Stomach (tissue), 9 donors: ENCODE data around the gene OGDH. TPM values are rescaled to one million over a fixed set of nuclear protein-coding genes. Genes with fewer than 3 reads are reported as not detected.

Experiments
- DNase-seq, 2 donors: peaks; one replicate each; pipeline versions ENCODE4 v3.0.0 to v3.0.0-alpha.2; 2013 to 2019
- H3K27ac ChIP-seq, 5 donors: fragments of 200-600 bp in 4 of 5; sonication (generic) in 4 of 5; one replicate each; pipeline ENCODE4 v1.5.1; 2013 to 2019; ENCODE audit warnings: mild to moderate bottlenecking in 1 of 5, moderate library complexity in 1 of 5
- H3K27me3 ChIP-seq, 3 donors: fragments of 200-600 bp; sonication (generic); one replicate each; pipeline ENCODE4 v1.5.1; 2017 to 2019; ENCODE audit warnings: mixed run types in 1 of 3
- H3K36me3 ChIP-seq, 4 donors: fragments of 200-600 bp; sonication (generic); 1 replicate in 3 of 4; 2 replicates in 1 of 4; pipeline ENCODE4 v1.5.1; 2016 to 2019
- H3K4me1 ChIP-seq, 4 donors: fragments of 200-600 bp; sonication (generic); one replicate each; pipeline ENCODE4 v1.5.1; 2016 to 2019
- H3K4me3 ChIP-seq, 4 donors: fragments of 200-600 bp; sonication (generic) in 3 of 4; one replicate each; pipeline ENCODE4 v1.5.1; 2016 to 2019; ENCODE audit warnings: mild to moderate bottlenecking in 1 of 4
- H3K9me3 ChIP-seq, 4 donors: fragments of 200-600 bp; sonication (generic); one replicate each; pipeline ENCODE4 v1.5.1; 2016 to 2019
- EP300 ChIP-seq: sonication (generic); formaldehyde crosslinking; IDR thresholded peaks from one replicate; pipeline ENCODE4 v1.6.1; 2017; ENCODE audit warnings: antibody characterized with exemption
- POLR2A ChIP-seq, 4 donors: fragments of 450-650 bp; IDR thresholded peaks; one replicate each; pipeline ENCODE4 v1.6.1; 2016; ENCODE audit warnings: antibody characterized with exemption in 4 of 4, control low read depth in 2 of 4, mild to moderate bottlenecking in 1 of 4, moderate library complexity in 1 of 4
- POLR2AphosphoS5 ChIP-seq, 3 donors: sonication (generic); formaldehyde crosslinking; IDR thresholded peaks; one replicate each; pipeline ENCODE4 v1.6.1; 2016; ENCODE audit warnings: antibody characterized with exemption in 3 of 3
- whole genome bisulfite sequencing, 5 donors: extraction: QIAGEN DNeasy Blood & Tissue Kit in 3 of 5; methylation state at CpG; one replicate each; pipeline versions ENCODE4 v1.1.5 to v1.1.7; 2013 to 2018; 5-methylcytosine and 5-hydroxymethylcytosine counted together
- intact Hi-C: fragments of 100-400 bp; cut with DNase I; formaldehyde crosslinking; loops from one replicate; pipeline ENCODE4 v1.15.1; 2023; ENCODE audit warnings: low total_unique reads
- polyA plus RNA-seq, 3 donors: library from polyadenylated mRNA; stranded (reverse); fragments of 200-250 nt; gene quantifications; one replicate each; pipeline ENCODE4 v1.2.3, GENCODE V29; 2013
- total RNA-seq, 5 donors: library from RNA; depleted of rRNA; stranded (reverse); fragments of >200 nt; gene quantifications; one replicate each; pipeline versions ENCODE4 v1.1.0 to v1.2.3, GENCODE V29; 2014 to 2016
- TF ChIP-seq, protein P1 (sequence below), 7 experiments: fragments of 450-650 bp in 4 of 7; fragments of 200-600 bp in 3 of 7; sonication (generic) in 3 of 7; IDR thresholded peaks; one replicate each; pipeline ENCODE4 v1.5.1; 2016 to 2019; ENCODE audit warnings: antibody characterized with exemption in 7 of 7, control low read depth in 2 of 7, mild to moderate bottlenecking in 1 of 7
- donor health status: healthy with polysubstance abuse.
- donor health status: Bipolar disorder and iron deficiency.
- donor health status: healthy.

OGDH gene
- total and polyA plus RNA-seq, 8 donors, result 19.8 to 92.0 (median 31.3) TPM

DNA sequence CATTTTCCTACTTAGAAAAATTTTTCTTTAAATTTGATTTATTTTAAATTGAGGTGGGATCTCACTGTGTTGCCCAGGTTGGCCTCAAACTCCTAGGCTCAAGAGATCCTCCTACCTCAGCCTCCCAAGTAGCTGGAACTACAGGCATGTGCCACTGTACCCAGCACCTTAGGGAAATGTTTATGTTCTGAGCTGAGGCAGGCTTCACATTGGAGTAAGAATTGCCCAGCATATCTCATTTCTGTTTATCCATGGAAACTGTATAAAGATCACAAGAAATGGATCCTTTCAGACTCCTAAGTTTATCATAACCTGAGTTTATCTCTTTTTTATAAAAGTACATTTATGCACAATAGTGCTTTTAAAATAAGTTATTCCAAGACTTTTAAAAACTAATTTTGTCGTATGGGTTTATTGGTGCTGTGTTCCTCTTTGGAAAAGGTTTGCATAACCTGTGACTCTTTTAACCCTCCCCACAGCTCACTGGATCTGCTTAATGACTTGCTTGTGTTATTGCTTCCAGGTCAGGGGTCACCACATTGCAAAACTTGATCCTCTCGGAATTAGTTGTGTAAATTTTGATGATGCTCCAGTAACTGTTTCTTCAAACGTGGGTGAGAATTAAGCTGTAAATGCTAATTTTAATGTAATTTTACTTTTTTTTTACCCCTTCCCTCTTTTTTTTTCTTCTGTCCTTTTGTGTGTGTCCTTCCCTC is 40.7 kb downstream of the OGDH start:
- Histone ChIP-seq H3K27me3 (no peaks in the 10 kb centered on the region), H3K27ac (no peak overlapping the region), H3K9me3 (no peaks in the 10 kb centered on the region), H3K4me1 (peaks cover 0 to 12% (median 4%) of the 10 kb centered on the region in 4 donors), H3K4me3 (no peak overlapping the region), H3K36me3 (peaks cover 28 to 69% (median 68%) of the 10 kb centered on the region in 4 donors)
- TF ChIP-seq, protein P1, sequence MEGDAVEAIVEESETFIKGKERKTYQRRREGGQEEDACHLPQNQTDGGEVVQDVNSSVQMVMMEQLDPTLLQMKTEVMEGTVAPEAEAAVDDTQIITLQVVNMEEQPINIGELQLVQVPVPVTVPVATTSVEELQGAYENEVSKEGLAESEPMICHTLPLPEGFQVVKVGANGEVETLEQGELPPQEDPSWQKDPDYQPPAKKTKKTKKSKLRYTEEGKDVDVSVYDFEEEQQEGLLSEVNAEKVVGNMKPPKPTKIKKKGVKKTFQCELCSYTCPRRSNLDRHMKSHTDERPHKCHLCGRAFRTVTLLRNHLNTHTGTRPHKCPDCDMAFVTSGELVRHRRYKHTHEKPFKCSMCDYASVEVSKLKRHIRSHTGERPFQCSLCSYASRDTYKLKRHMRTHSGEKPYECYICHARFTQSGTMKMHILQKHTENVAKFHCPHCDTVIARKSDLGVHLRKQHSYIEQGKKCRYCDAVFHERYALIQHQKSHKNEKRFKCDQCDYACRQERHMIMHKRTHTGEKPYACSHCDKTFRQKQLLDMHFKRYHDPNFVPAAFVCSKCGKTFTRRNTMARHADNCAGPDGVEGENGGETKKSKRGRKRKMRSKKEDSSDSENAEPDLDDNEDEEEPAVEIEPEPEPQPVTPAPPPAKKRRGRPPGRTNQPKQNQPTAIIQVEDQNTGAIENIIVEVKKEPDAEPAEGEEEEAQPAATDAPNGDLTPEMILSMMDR (IDR thresholded peaks at IDR 0.05), result no peak
- no peak for TF ChIP-seq POLR2A (IDR thresholded peaks at IDR 0.05)
- TF ChIP-seq POLR2AphosphoS5 (IDR thresholded peaks at IDR 0.05), result no peak
- TF ChIP-seq EP300, result no peak
- intact Hi-C loops, result no loop called here
- no peak for DNase-seq
- 65 to 80% (median 74%) methylated on average over 3 of the region's 3 CpGs for WGBS, 5 donors

DNA sequence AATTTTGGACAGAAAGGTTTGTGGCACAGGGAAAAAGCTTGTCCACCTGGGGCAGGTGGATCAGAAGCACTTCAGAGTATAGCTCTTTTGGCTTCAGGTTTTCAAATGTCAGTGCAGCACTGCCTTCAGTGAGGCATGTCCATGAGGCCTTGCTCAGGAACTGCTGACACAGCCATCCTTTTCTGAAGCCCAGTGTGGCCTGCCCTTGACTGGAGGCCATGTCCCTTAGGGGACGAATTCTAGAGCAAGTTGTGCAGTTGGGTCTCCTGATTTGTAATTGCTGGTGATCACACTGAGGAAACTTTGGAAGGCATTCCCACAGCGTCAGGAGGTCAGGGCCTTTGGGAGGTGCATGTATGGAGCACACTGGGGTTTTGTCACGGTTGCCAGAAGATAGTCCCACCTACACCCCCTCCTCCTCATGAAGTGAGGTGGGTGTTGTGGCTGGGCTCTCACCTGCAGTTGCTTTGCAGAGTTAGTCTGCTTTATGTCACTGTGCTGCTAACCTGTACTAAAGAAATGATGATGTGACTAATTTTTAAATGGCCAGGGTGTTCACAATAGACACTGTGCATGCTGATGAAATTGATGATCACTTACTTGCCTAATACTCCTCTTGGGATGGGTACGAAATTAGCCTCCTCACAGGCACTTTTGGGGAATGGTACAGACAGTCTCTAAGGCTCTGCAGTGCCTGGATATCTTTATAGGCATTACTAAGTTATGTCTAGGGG is 41.7 kb downstream of the OGDH start:
- no peak for TF ChIP-seq EP300
- TF ChIP-seq, protein P1 (IDR thresholded peaks at IDR 0.05), result no peak
- no peak for TF ChIP-seq POLR2AphosphoS5 (IDR thresholded peaks at IDR 0.05)
- no peak for TF ChIP-seq POLR2A (IDR thresholded peaks at IDR 0.05)
- Histone ChIP-seq H3K9me3 (no peaks in the 10 kb centered on the region), H3K4me3 (no peak overlapping the region), H3K27ac (no peak overlapping the region), H3K27me3 (no peaks in the 10 kb centered on the region), H3K4me1 (peaks cover 0 to 12% (median 4%) of the 10 kb centered on the region in 4 donors), H3K36me3 (peaks cover 28 to 79% (median 75%) of the 10 kb centered on the region in 4 donors)
- intact Hi-C loops, result no loop called here
- WGBS, 5 donors, result 80 to 94% (median 92%) methylated on average over 4 of the region's 4 CpGs
- DNase-seq, result no peak

DNA sequence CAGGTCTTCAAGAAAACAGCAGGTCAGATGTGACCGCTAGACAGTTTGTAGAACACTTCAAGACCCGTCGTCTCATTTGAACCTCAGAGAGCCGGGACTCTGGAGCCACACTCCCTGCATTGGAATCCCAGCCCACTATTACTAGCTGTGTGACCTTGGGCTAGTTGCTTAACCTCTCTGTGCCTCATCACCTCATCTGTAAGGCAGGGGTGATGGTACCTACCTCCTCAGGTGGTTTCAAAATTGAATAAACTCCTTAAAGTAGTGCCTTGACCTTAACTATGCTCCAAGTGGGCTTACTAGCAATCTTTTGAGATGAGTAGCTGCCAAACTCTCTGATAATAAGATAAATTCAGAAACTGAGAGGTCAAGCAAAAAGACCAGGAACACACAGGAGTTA is 43.8 kb downstream of the OGDH start:
- no peaks in the 10 kb centered on the region for H3K27me3 ChIP-seq
- H3K36me3 ChIP-seq, result peaks cover 30 to 96% (median 93%) of the 10 kb centered on the region in 4 donors
- no peak for DNase-seq
- intact Hi-C loops, result no loop called here
- 75 to 97% (median 97%) methylated on average over 3 to 4 of the region's 4 CpGs for WGBS, 5 donors
- H3K9me3 ChIP-seq, result no peaks in the 10 kb centered on the region
- no peak overlapping the region for H3K4me3 ChIP-seq
- peaks cover 0 to 12% (median 4%) of the 10 kb centered on the region in 4 donors for H3K4me1 ChIP-seq
- H3K27ac ChIP-seq, result no peak overlapping the region
- TF ChIP-seq POLR2AphosphoS5 (IDR thresholded peaks at IDR 0.05) (no peak), EP300 (no peak), POLR2A (IDR thresholded peaks at IDR 0.05) (no peak)
- TF ChIP-seq, protein P1 (IDR thresholded peaks at IDR 0.05), result no peak

DNA sequence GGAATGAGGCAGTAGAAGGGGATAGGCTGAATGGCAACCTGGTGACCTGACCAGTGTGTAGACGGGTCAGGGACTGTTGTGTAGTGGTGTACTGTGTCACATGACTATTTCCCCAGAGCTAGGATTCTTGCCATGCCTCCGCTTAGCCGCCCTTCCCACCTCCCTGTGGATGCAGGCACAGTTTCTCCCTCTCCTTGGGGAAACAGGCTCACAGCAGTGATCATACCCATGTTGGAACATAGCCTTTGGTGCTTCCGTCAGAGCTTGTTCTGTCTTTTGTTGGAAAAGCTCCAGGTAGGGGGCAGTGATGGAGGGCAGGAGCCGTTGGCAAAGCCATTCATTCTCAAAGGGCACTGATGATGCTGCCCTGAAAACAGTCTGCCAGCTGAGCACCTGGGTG is 44.3 kb downstream of the OGDH start:
- no peak overlapping the region for H3K27ac ChIP-seq

More for the DNA sequence above, 44.3 kb downstream of the OGDH start:
- H3K36me3 ChIP-seq, result peaks cover 30 to 96% (median 92%) of the 10 kb centered on the region in 4 donors
- WGBS, 5 donors, result 53 to 76% (median 68%) methylated on average over 5 of the region's 5 CpGs
- intact Hi-C loops, result no loop called here
- no peaks in the 10 kb centered on the region for H3K9me3 ChIP-seq
- H3K4me1 ChIP-seq, result peaks cover 0 to 12% (median 4%) of the 10 kb centered on the region in 4 donors
- no peak overlapping the region for H3K4me3 ChIP-seq
- no peak for DNase-seq
- no peaks in the 10 kb centered on the region for H3K27me3 ChIP-seq
- TF ChIP-seq POLR2A (IDR thresholded peaks at IDR 0.05) (no peak), POLR2AphosphoS5 (IDR thresholded peaks at IDR 0.05) (no peak), EP300 (no peak)
- TF ChIP-seq, protein P1 (IDR thresholded peaks at IDR 0.05), result no peak
